RWPE1 (cell line): ENCODE results near the gene ARFGAP1.

Experiments used
- CTCF ChIA-PET: fragments of 350-600 bp; sonication (Branson Sonifier 250); formaldehyde crosslinking; extraction: SDS; loops from one replicate; lab custom pipeline; 2021; lab: Yijun Ruan, JAX
- POLR2A ChIA-PET: fragments of 400-600 bp; formaldehyde crosslinking; extraction: SDS; loops from one replicate; lab custom pipeline; 2020; ENCODE audit warnings: antibody characterized with exemption; ENCODE audit not compliant: low non-redundant PET; lab: Yijun Ruan, JAX
- DNase-seq: peaks from one replicate; pipeline ENCODE4 v3.0.0; 2012; ENCODE audit warnings: low spot score
- H3K27ac ChIP-seq: fragments of 450-650 bp; 2 replicates; pipeline ENCODE4 v1.5.1; 2017
- CTCF ChIP-seq: fragments of 450-650 bp; conservative IDR thresholded peaks from 2 replicates; pipeline ENCODE4 v1.5.1; 2017; ENCODE audit warnings: low read depth, mild to moderate bottlenecking

ARFGAP1 gene

GRCh38 chr20:63233924-63234323 lies 38.7 kb upstream of the ARFGAP1 start:
- CTCF ChIA-PET = interaction anchor here (0.7 to 6.8 kb wide), 9 partner anchors 10 to 100 kb away, joined by 3 to 111 read pairs (median 5); partner anchors contain the start of gene YTHDF1
- POLR2A ChIA-PET = no interaction called here
- no peak for TF ChIP-seq CTCF
- no peak for DNase-seq
- H3K27ac ChIP-seq = no peak overlapping the region

GRCh38 chr20:63234693-63235398 lies 37.8 kb upstream of the ARFGAP1 start:
- ChIA-PET POLR2A (interaction anchor here (0.8 to 1.1 kb wide), 2 partner anchors 19 to 286 kb away, joined by 3 read pairs; no protein-coding TSS in a partner anchor), CTCF (interaction anchor here (0.6 to 6.8 kb wide), 26 partner anchors 9 to 1047 kb away, joined by 3 to 111 read pairs (median 4); partner anchors contain the start of genes COL20A1 and YTHDF1)
- DNase-seq = peak; percentile 80

GRCh38 chr20:63235399-63235983 lies 37.1 kb upstream of the ARFGAP1 start, which contains the start of gene BIRC7:
BIRC7 (plus strand) TSS chr20:63235905; CDS start chr20:63236097, 192 bp downstream.
- CTCF ChIA-PET = interaction anchor here (0.6 to 6.8 kb wide), 21 partner anchors 8 to 1047 kb away, joined by 3 to 111 read pairs (median 4); partner anchors contain the start of genes COL20A1 and YTHDF1
- no peak for TF ChIP-seq CTCF
- no peak within 1 kb of the TSS for H3K27ac ChIP-seq
- DNase-seq = no peak
- POLR2A ChIA-PET = interaction anchor here (0.8 to 1.1 kb wide), 2 partner anchors 18 to 286 kb away, joined by 3 read pairs; no protein-coding TSS in a partner anchor

More at GRCh38 chr20:63234693-63235398, 37.8 kb upstream of the ARFGAP1 start:
- peak; percentile 84 for TF ChIP-seq CTCF
- H3K27ac ChIP-seq = no peak overlapping the region

GRCh38 chr20:63236116-63236837 lies 36.3 kb upstream of the ARFGAP1 start:
- no peak for DNase-seq
- ChIA-PET CTCF (interaction anchor here (0.6 to 6.8 kb wide), 7 partner anchors 9 to 145 kb away, joined by 3 to 111 read pairs (median 4); partner anchors contain the start of gene YTHDF1), POLR2A (interaction anchor here (1.1 kb wide), 1 partner anchor 17 kb away, joined by 3 read pairs; no protein-coding TSS in a partner anchor)
- no peak overlapping the region for H3K27ac ChIP-seq
- TF ChIP-seq CTCF = no peak

- POLR2A ChIA-PET = no interaction called here
- H3K27ac ChIP-seq = no peak overlapping the region
- no peak for TF ChIP-seq CTCF
- CTCF ChIA-PET = interaction anchor here (0.6 to 6.7 kb wide), 6 partner anchors 10 to 57 kb away, joined by 3 to 48 read pairs (median 3); no protein-coding TSS in a partner anchor
- no peak for DNase-seq
Measured at GRCh38 chr20:63238031-63238430, 34.6 kb upstream of the ARFGAP1 start.
